GM06990 (cell line): ENCODE results near the gene RAP1GDS1.

Experiments used
- DNase-seq: peaks from one replicate; pipeline ENCODE4 v3.0.0-alpha.2; 2011; ENCODE audit not compliant: insufficient read length; ENCODE audit errors: extremely low read depth
- H3K27me3 ChIP-seq: replicated peaks from 2 replicates; pipeline ENCODE4 v1.6.0; 2011; ENCODE audit warnings: low read length; ENCODE audit not compliant: control insufficient read depth, insufficient read depth
- H3K36me3 ChIP-seq: 2 replicates; pipeline ENCODE4 v1.5.1; 2011; ENCODE audit warnings: low read length; ENCODE audit not compliant: control insufficient read depth, insufficient read depth
- H3K4me3 ChIP-seq: replicated peaks from 2 replicates; pipeline ENCODE4 v1.5.1; 2011; ENCODE audit warnings: low read depth, mild to moderate bottlenecking, control low read depth, low read length
- CTCF ChIP-seq: IDR thresholded peaks from 2 replicates; pipeline ENCODE4 v1.5.1; 2011; ENCODE audit warnings: low read length, control low read depth, mild to moderate bottlenecking, inconsistent platforms; ENCODE audit not compliant: insufficient read depth, poor library complexity, severe bottlenecking

RAP1GDS1 gene

GRCh38 chr4:98249831-98250230 is 11.4 kb upstream of the RAP1GDS1 start:
- TF ChIP-seq CTCF, result no peak
- Histone ChIP-seq H3K27me3 (no peaks in the 10 kb centered on the region), H3K4me3 (no peak overlapping the region), H3K36me3 (no peaks in the 10 kb centered on the region)
- no peak for DNase-seq

DNA sequence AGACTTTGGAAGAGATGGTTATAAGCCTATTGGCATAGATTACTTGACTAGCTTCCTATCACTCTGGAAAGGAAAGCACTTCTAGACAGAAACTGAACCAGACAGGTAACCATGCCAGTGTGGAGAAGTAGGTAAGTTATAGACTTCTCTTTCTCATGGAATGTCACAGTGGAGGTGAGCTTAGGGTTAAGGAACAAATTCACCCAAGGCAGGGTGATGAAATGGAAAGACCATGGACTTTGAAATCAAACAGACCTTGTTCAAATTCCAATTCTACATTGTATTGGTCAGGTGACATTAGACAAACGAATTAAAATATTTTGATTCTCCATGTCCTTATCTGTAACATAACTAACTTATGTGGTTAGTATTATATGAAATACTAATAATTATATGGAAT is 7.7 kb upstream of the RAP1GDS1 start:
- DNase-seq, result no peak
- Histone ChIP-seq H3K27me3 (no peaks in the 10 kb centered on the region), H3K4me3 (no peak overlapping the region), H3K36me3 (no peaks in the 10 kb centered on the region)
- no peak for TF ChIP-seq CTCF

- Histone ChIP-seq H3K36me3 (no peaks in the 10 kb centered on the region), H3K27me3 (no peaks in the 10 kb centered on the region), H3K4me3 (peak overlapping the region; percentile 89)
- TF ChIP-seq CTCF, result no peak
- peak; percentile 63 for DNase-seq
Observed at GRCh38 chr4:98260047-98260578, 1.1 kb upstream of the RAP1GDS1 start.

GRCh38 chr4:98261405-98262291 is 464 bp downstream of the RAP1GDS1 start:
- no peaks in the 10 kb centered on the region for H3K36me3 ChIP-seq
- peak overlapping the region; percentile 94 for H3K4me3 ChIP-seq
- no peaks in the 10 kb centered on the region for H3K27me3 ChIP-seq
- TF ChIP-seq CTCF, result no peak
- DNase-seq, result no peak

DNA sequence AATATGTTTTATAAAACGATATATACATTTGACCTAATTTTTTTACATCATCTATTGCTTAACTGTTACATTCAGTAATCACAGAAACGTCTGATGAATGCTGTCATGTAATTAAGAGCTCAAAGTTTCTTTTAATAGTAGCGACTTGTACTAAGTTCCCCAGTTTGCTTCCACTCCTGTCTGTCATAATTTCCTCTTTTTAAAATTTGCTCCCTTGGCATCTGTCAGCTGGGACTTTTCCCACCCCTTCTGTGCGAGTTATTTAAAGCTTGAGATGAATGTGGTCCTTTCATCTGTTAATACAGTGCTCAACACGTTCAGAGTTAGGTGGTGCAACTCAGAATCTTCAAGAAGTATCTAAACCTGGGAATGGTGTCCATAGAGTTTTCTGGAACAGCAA is 1.2 kb downstream of the RAP1GDS1 start:
- Histone ChIP-seq H3K36me3 (no peaks in the 10 kb centered on the region), H3K4me3 (peak overlapping the region; percentile 94), H3K27me3 (no peaks in the 10 kb centered on the region)
- DNase-seq, result no peak
- TF ChIP-seq CTCF, result no peak
